ENCODE data around the gene DRD1.

DNA sequence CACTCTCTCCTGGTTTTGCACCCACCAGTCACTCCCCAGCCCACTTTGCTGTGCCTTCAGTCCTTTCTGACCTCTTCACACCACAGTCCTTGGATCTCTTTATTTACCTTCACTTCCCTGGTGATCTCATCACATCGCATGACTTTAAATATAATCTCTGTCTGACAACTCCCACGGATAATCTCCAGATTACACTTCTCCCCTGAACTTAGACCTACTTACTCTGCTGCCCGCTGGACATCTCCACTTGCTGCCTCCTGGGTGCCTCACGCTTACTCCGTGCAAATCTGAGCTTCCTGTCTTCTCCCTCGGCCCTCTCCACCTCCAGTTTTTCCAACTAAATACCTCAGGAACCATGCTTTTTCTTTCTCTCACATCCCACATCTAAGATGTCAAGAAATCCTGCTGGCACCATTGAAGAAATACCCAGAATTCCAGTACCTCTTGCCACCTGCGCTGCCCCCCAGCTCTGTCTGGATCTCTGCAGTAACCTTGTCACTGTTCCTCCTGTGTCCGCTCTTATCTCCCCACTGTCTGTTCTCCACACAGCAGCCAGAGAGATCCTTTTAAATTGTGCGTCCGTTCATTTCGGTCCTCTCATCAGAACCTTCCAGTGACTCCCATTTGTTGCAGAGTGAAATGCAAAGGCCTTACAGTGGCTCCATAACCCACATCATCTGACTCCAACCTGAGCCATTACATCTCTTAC is 43.7 kb upstream of the DRD1 start:
- no peak for TF ChIP-seq EZH2 (IDR thresholded peaks at IDR 0.05)
- TF ChIP-seq POLR2AphosphoS5 (IDR thresholded peaks at IDR 0.05; ENCODE audit: borderline replicate concordance, low read depth, low read length): no peak

Data from SK-N-MC (cell line).